Measurements from ENCODE around the gene SLC8A1.

Gene SLC8A1

GRCh38 chr2:40430776-40431599, 20.9 kb downstream of the SLC8A1 start:
- no peaks in the 10 kb centered on the region for H3K9me3 Mint-ChIP-seq

GRCh38 chr2:40428439-40428838, 23.5 kb downstream of the SLC8A1 start:
- H3K27me3 Mint-ChIP-seq = no peaks in the 10 kb centered on the region
- peaks cover 9% of the 10 kb centered on the region for H3K36me3 Mint-ChIP-seq (ENCODE audit: low read depth)
- H3K27ac Mint-ChIP-seq = no peak overlapping the region
- H3K4me3 Mint-ChIP-seq = no peak overlapping the region
- H3K4me1 Mint-ChIP-seq (ENCODE audit: low read depth) = peaks cover 36% of the 10 kb centered on the region
- intact Hi-C loops (cut with micrococcal nuclease) = no loop called here
- no peaks in the 10 kb centered on the region for H3K9me3 Mint-ChIP-seq

More at GRCh38 chr2:40430776-40431599, 20.9 kb downstream of the SLC8A1 start:
- Mint-ChIP-seq H3K27me3 (no peaks in the 10 kb centered on the region), H3K27ac (peak overlapping the region; percentile 58), H3K4me1 (ENCODE audit: low read depth) (peaks cover 53% of the 10 kb centered on the region), H3K4me3 (no peak overlapping the region), H3K36me3 (ENCODE audit: low read depth) (peaks cover 9% of the 10 kb centered on the region)
- intact Hi-C loops (cut with micrococcal nuclease) = loop anchor here (5.0 kb wide), 1 partner anchor 39 kb away; no protein-coding TSS in a partner anchor

GRCh38 chr2:40421631-40422297, 30.1 kb downstream of the SLC8A1 start:
- Mint-ChIP-seq H3K4me3 (no peak overlapping the region), H3K27me3 (no peaks in the 10 kb centered on the region), H3K9me3 (no peaks in the 10 kb centered on the region), H3K27ac (no peak overlapping the region), H3K4me1 (ENCODE audit: low read depth) (peaks cover 17% of the 10 kb centered on the region), H3K36me3 (ENCODE audit: low read depth) (peaks cover 6% of the 10 kb centered on the region)
- intact Hi-C loops (cut with micrococcal nuclease) = no loop called here

GRCh38 chr2:40420478-40420877, 31.4 kb downstream of the SLC8A1 start:
- peaks cover 17% of the 10 kb centered on the region for H3K4me1 Mint-ChIP-seq (ENCODE audit: low read depth)
- no peak overlapping the region for H3K27ac Mint-ChIP-seq
- no peaks in the 10 kb centered on the region for H3K9me3 Mint-ChIP-seq
- H3K4me3 Mint-ChIP-seq = no peak overlapping the region
- intact Hi-C loops (cut with micrococcal nuclease) = no loop called here
- peaks cover 6% of the 10 kb centered on the region for H3K36me3 Mint-ChIP-seq (ENCODE audit: low read depth)
- H3K27me3 Mint-ChIP-seq = no peaks in the 10 kb centered on the region

GRCh38 chr2:40419364-40419762, 32.5 kb downstream of the SLC8A1 start:
- Mint-ChIP-seq H3K4me1 (ENCODE audit: low read depth) (peaks cover 17% of the 10 kb centered on the region), H3K36me3 (ENCODE audit: low read depth) (peaks cover 6% of the 10 kb centered on the region), H3K4me3 (no peak overlapping the region), H3K27ac (peak overlapping the region; percentile 65), H3K27me3 (no peaks in the 10 kb centered on the region), H3K9me3 (no peaks in the 10 kb centered on the region)
- intact Hi-C loops (cut with micrococcal nuclease) = no loop called here

- no peaks in the 10 kb centered on the region for H3K27me3 Mint-ChIP-seq
- peaks cover 17% of the 10 kb centered on the region for H3K4me1 Mint-ChIP-seq (ENCODE audit: low read depth)
- peaks cover 6% of the 10 kb centered on the region for H3K36me3 Mint-ChIP-seq (ENCODE audit: low read depth)
- intact Hi-C loops (cut with micrococcal nuclease) = no loop called here
- H3K9me3 Mint-ChIP-seq = no peaks in the 10 kb centered on the region
- H3K4me3 Mint-ChIP-seq = no peak overlapping the region
- H3K27ac Mint-ChIP-seq = peak overlapping the region; percentile 65
Observed at GRCh38 chr2:40418614-40419363, 33.1 kb downstream of the SLC8A1 start.

GRCh38 chr2:40416486-40416885, 35.4 kb downstream of the SLC8A1 start:
- intact Hi-C loops (cut with micrococcal nuclease) = no loop called here
- H3K4me3 Mint-ChIP-seq = no peak overlapping the region
- no peaks in the 10 kb centered on the region for H3K27me3 Mint-ChIP-seq
- H3K27ac Mint-ChIP-seq = no peak overlapping the region
- peaks cover 17% of the 10 kb centered on the region for H3K4me1 Mint-ChIP-seq (ENCODE audit: low read depth)
- H3K9me3 Mint-ChIP-seq = no peaks in the 10 kb centered on the region
- H3K36me3 Mint-ChIP-seq (ENCODE audit: low read depth) = peaks cover 6% of the 10 kb centered on the region

GRCh38 chr2:40415391-40415790, 36.5 kb downstream of the SLC8A1 start:
- Mint-ChIP-seq H3K27me3 (no peaks in the 10 kb centered on the region), H3K36me3 (ENCODE audit: low read depth) (no peaks in the 10 kb centered on the region), H3K4me1 (ENCODE audit: low read depth) (peaks cover 8% of the 10 kb centered on the region), H3K9me3 (no peaks in the 10 kb centered on the region), H3K27ac (no peak overlapping the region), H3K4me3 (no peak overlapping the region)
- intact Hi-C loops (cut with micrococcal nuclease) = no loop called here

- Mint-ChIP-seq H3K4me1 (ENCODE audit: low read depth) (peaks cover 11% of the 10 kb centered on the region), H3K27ac (no peak overlapping the region), H3K27me3 (no peaks in the 10 kb centered on the region), H3K36me3 (ENCODE audit: low read depth) (no peaks in the 10 kb centered on the region), H3K4me3 (no peak overlapping the region), H3K9me3 (no peaks in the 10 kb centered on the region)
- intact Hi-C loops (cut with micrococcal nuclease) = no loop called here
Observed at GRCh38 chr2:40412456-40412855, 39.4 kb downstream of the SLC8A1 start.

- no peaks in the 10 kb centered on the region for H3K9me3 Mint-ChIP-seq
- intact Hi-C loops (cut with micrococcal nuclease) = no loop called here
- no peaks in the 10 kb centered on the region for H3K36me3 Mint-ChIP-seq (ENCODE audit: low read depth)
- H3K27me3 Mint-ChIP-seq = no peaks in the 10 kb centered on the region
- no peak overlapping the region for H3K4me3 Mint-ChIP-seq
- H3K4me1 Mint-ChIP-seq (ENCODE audit: low read depth) = peaks cover 17% of the 10 kb centered on the region
- H3K27ac Mint-ChIP-seq = no peak overlapping the region
Observed at GRCh38 chr2:40410695-40411094, 41.2 kb downstream of the SLC8A1 start.

GRCh38 chr2:40409734-40410133, 42.2 kb downstream of the SLC8A1 start:
- Mint-ChIP-seq H3K27me3 (no peaks in the 10 kb centered on the region), H3K4me1 (ENCODE audit: low read depth) (peaks cover 21% of the 10 kb centered on the region), H3K4me3 (no peak overlapping the region), H3K9me3 (no peaks in the 10 kb centered on the region), H3K27ac (no peak overlapping the region), H3K36me3 (ENCODE audit: low read depth) (no peaks in the 10 kb centered on the region)
- intact Hi-C loops (cut with micrococcal nuclease) = no loop called here

GRCh38 chr2:40406485-40407289, 45.2 kb downstream of the SLC8A1 start:
- H3K9me3 Mint-ChIP-seq = no peaks in the 10 kb centered on the region
- peaks cover 27% of the 10 kb centered on the region for H3K4me1 Mint-ChIP-seq (ENCODE audit: low read depth)
- no peaks in the 10 kb centered on the region for H3K36me3 Mint-ChIP-seq (ENCODE audit: low read depth)
- H3K27me3 Mint-ChIP-seq = no peaks in the 10 kb centered on the region
- intact Hi-C loops (cut with micrococcal nuclease) = no loop called here
- H3K27ac Mint-ChIP-seq = peak overlapping the region; percentile 28
- H3K4me3 Mint-ChIP-seq = no peak overlapping the region

- H3K27me3 Mint-ChIP-seq = no peaks in the 10 kb centered on the region
- no peaks in the 10 kb centered on the region for H3K36me3 Mint-ChIP-seq (ENCODE audit: low read depth)
- H3K4me1 Mint-ChIP-seq (ENCODE audit: low read depth) = peaks cover 36% of the 10 kb centered on the region
- no peak overlapping the region for H3K4me3 Mint-ChIP-seq
- no peak overlapping the region for H3K27ac Mint-ChIP-seq
- no peaks in the 10 kb centered on the region for H3K9me3 Mint-ChIP-seq
- intact Hi-C loops (cut with micrococcal nuclease) = no loop called here
Observed at GRCh38 chr2:40405465-40405864, 46.4 kb downstream of the SLC8A1 start.
